Muscle of arm (tissue), 14 donors: ENCODE measurements around the gene NKAIN4. TPM values are rescaled to one million over a fixed set of nuclear protein-coding genes. Genes with fewer than 3 reads are reported as not detected.

Source experiments
- DNase-seq: peaks from one replicate; pipeline ENCODE4 v3.0.0-alpha.2; 2013
- long read RNA-seq, 11 donors: transcript quantifications; one replicate each; lab custom pipeline, GENCODE V29; 2026
- polyA plus RNA-seq, 12 donors: library from polyadenylated mRNA; unstranded; fragments of 120-200 nt; gene quantifications; one replicate each; pipeline ENCODE4 v1.2.1, GENCODE V29; 2013; ENCODE audit not compliant: insufficient read length in 12 of 12

NKAIN4 gene
- polyA plus RNA-seq: 10 to 100 TPM in 11 of 12 donors, not detected in 1; 15.3 to 34.7 (median 26.2) TPM
- long read RNA-seq, donor 1, transcript NKAIN4-203 (7 exons, 1,430 nt): major isoform, 6 of 41 reads
- long read RNA-seq, donor 1, partial matches to known transcripts: 25 of 41 reads
- long read RNA-seq, donor 1, other reads (novel, unspliced or antisense): 10 of 41 reads
- long read RNA-seq, donor 2, transcript NKAIN4-203 (7 exons, 1,430 nt): major isoform, 16 of 66 reads
- long read RNA-seq, donor 2, partial matches to known transcripts: 31 of 66 reads
- long read RNA-seq, donor 2, other reads (novel, unspliced or antisense): 19 of 66 reads
- long read RNA-seq, donor 3, partial matches to known transcripts: 0 of 9 reads
- long read RNA-seq, donor 3, other reads (novel, unspliced or antisense): 5 of 9 reads
- long read RNA-seq, donor 4, transcript NKAIN4-203 (7 exons, 1,430 nt): major isoform, 6 of 6 reads
- long read RNA-seq, donor 4, partial matches to known transcripts: 0 of 6 reads
- long read RNA-seq, donor 4, other reads (novel, unspliced or antisense): 0 of 6 reads
- long read RNA-seq, donor 5, transcript NKAIN4-203 (7 exons, 1,430 nt): major isoform, 12 of 42 reads
- long read RNA-seq, donor 5, partial matches to known transcripts: 12 of 42 reads
- long read RNA-seq, donor 5, other reads (novel, unspliced or antisense): 18 of 42 reads
- long read RNA-seq, donor 6, transcript NKAIN4-203 (7 exons, 1,430 nt): major isoform, 5 of 14 reads
- long read RNA-seq, donor 6, partial matches to known transcripts: 0 of 14 reads
- long read RNA-seq, donor 6, other reads (novel, unspliced or antisense): 9 of 14 reads
- long read RNA-seq, donor 7, partial matches to known transcripts: 7 of 10 reads
- long read RNA-seq, donor 7, other reads (novel, unspliced or antisense): 0 of 10 reads
- long read RNA-seq, donor 8, transcript NKAIN4-203 (7 exons, 1,430 nt): major isoform, 15 of 39 reads
- long read RNA-seq, donor 8, partial matches to known transcripts: 17 of 39 reads
- long read RNA-seq, donor 8, other reads (novel, unspliced or antisense): 7 of 39 reads
- long read RNA-seq, donor 9, partial matches to known transcripts: 0 of 4 reads
- long read RNA-seq, donor 9, other reads (novel, unspliced or antisense): 0 of 4 reads
- long read RNA-seq, donor 10, partial matches to known transcripts: 0 of 10 reads
- long read RNA-seq, donor 10, other reads (novel, unspliced or antisense): 6 of 10 reads
- long read RNA-seq, donor 11, transcript NKAIN4-203 (7 exons, 1,430 nt): major isoform, 17 of 53 reads
- long read RNA-seq, donor 11, partial matches to known transcripts: 16 of 53 reads
- long read RNA-seq, donor 11, other reads (novel, unspliced or antisense): 20 of 53 reads

DNA sequence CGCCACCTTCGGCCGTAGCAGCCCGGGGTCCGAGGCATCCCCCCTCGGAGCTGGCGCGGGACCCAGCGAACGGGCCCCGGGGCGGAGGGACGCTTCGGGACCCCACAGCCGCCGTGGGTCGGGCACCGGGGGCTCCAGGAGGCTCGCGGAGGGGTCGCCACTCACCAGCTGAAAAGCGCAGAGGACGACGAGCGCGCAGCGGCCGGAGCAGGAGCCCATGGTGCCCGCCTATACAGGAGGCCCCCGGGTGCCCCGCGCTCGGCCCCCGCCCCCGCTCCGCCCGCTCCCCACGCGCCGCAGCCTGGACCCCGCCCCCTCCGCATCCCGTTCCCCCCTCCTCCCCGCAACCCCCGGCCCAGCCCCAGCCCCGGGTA lies at the start of gene NKAIN4:
Gene NKAIN4 (minus strand): TSS at position 232 of the 374 bp plus-strand sequence. CDS start 13 bp downstream, at position 219.
- no peak for DNase-seq

GRCh38 chr20:63303095-63303666 lies 48.9 kb upstream of the NKAIN4 start:
- DNase-seq: no peak

DNA sequence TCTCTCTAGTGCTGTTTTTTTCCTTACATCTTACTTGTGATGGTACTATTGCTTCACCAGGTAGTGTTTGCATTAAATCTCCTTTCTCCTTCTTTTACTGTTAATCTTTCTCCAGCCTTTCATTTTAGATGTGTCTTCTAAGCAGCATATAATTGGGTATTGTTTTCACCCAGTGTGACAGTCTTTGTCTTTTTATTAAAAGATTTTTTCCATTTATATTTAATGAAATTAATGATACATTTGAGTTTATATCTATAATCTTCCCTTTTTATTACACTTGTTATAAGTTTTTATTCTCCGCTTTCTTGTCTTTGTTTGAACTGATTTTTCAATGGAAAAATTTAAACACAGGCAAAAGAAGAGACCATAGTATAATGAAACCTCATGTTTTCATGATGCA lies 47.4 kb upstream of the NKAIN4 start:
- DNase-seq: no peak

DNA sequence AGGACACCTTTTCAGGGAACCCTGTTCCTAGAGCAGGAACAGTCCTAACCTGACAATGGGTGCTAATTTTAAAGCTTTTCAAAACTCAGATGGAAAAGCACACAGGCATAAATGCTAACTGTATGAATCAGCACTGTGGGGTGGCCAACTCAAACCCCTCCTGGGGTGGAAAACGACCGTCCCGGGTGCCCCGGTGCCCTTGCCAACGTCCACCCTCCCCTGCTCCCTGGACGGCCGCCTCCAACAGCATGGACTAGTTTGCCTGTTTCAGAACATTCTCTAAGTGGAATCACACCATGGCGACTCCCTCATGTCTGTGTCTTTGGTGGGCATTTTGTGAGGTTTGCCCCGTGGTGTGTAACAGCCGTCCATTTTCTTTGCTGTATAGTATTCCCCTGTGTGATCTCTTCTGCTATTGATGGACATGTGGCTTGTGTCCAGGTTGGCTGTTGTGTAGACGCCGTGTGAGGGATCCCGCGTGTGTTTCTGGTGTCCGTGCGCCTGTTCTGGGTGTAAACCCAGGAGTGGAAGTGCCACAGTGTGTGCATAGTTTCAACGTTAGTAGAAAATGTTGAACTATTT lies 44.6 kb upstream of the NKAIN4 start:
- no peak for DNase-seq

DNA sequence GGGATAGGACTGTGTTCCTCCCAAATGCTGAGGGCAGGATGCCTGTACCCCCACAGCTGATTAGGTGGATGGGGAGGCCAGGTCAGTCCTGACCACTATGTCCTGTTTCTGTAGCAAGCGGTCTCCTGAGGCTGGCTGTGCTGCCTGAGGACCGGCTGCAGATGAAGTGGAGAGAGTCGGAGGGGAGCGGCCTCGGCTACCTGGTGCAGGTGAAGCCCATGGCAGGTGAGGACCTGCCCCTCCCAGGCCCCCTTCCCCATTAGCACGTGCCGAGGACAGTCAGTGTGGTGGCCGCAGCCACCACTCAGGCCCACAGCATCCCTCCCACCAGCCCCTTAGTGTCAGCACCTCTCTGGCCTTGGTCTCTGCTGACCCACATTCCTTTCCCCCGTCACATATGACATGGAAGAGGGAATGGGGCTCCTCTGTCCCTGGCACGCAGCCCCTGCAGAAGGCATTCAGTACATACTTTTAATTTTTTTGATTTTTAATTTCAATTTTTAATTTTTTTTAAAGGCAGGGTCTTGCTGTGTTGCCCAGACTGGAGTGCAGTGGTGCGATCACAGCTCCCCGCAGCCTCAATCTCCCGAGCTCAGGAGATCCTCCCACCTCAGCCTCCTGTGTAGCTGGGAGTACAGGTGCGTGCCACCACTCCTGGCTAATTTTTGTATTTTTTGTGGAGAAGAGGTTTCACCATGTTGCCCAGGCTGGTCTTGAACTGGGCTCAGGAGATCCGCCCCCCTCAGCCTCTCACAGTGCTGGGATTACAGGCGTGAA lies 43.7 kb upstream of the NKAIN4 start:
- DNase-seq: no peak

GRCh38 chr20:63297371-63297781 lies 43.1 kb upstream of the NKAIN4 start:
- DNase-seq: no peak

- DNase-seq: no peak
These were observed 42.5 kb upstream of the NKAIN4 start for GRCh38 chr20:63296531-63297299.

GRCh38 chr20:63295846-63296245 lies 41.6 kb upstream of the NKAIN4 start:
- DNase-seq: no peak

GRCh38 chr20:63295422-63295821 lies 41.2 kb upstream of the NKAIN4 start:
- no peak for DNase-seq

DNA sequence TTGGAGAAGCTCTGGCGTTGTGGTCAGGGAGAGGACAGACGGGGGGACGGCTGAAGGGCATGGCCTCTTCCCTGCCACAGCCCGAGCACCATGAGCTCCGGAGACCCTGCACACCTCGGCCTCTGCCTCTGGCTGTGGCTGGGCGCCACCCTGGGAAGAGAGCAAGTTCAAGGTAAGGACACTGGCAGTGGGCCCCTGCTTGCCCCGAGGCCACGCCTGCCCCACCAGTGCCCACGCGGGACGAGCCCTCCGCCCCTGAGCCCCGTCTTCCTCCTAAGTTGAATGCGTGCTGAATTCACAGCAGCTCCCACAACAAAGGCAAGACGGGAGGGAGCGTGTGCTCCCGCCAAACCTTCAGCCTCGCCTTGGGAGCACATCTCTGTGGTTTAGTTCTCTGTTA lies 40.8 kb upstream of the NKAIN4 start:
- no peak for DNase-seq

DNA sequence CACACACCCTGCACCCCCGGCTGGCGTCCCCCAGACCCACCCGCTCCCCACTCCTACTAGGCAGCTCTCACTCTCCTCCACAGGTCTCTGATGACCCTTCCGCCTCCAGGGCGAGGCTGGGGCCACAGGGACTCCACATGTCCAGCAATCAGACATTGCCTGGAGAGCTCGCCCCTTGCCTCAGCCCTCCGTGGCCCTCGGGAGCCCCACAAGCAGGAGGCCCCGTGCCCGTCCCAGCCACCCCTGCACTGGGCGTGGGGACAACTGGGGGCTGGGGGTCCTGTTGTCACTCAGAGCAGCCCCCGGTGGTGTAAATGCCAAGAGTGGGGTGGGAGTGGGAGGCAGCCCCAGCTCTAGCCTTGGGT lies 40.3 kb upstream of the NKAIN4 start:
- no peak for DNase-seq

GRCh38 chr20:63293871-63294535 lies 39.7 kb upstream of the NKAIN4 start:
- DNase-seq: no peak

DNA sequence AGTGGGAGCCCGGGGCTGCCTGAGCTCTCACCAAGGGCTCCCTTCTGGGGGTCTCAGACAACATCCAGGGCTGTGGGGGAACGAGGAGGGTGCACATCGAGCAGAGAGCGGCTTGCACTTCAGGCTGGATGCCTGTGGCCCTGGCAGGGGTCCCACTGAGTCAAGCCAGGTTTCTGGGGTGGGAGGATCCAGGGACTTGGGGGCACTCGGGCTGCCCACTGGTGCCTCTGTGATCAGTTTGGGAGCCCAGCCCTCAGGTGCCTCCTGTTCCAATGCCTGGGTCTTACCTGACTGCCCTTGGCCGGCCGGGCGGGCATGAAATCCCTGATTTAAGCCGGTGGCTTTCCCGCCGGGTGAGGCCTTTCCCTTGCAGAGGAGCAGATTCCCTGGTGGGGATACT lies 39.2 kb upstream of the NKAIN4 start:
- no peak for DNase-seq

GRCh38 chr20:63292904-63293303 lies 38.6 kb upstream of the NKAIN4 start, which contains the start of gene COL20A1:
COL20A1 (plus strand) TSS chr20:63293186; CDS start chr20:63295108, 1,922 bp downstream.
- no peak for DNase-seq

GRCh38 chr20:63292292-63292701 lies 38.0 kb upstream of the NKAIN4 start:
- DNase-seq: no peak

GRCh38 chr20:63291811-63292210 lies 37.5 kb upstream of the NKAIN4 start:
- DNase-seq: no peak

GRCh38 chr20:63290677-63291472 lies 36.6 kb upstream of the NKAIN4 start:
- DNase-seq: no peak

- DNase-seq: no peak
These were observed 35.9 kb upstream of the NKAIN4 start for GRCh38 chr20:63290136-63290676.
